ENCODE results near the gene GDPD3. TPM values are rescaled to one million over a fixed set of nuclear protein-coding genes. Genes with fewer than 3 reads are reported as not detected.

Gene GDPD3
- total and polyA plus RNA-seq, 2 of the 13 experiments (the other 11 are each of a cell fraction or from before 2014, with no cell fraction given) = 18.7 to 20.6 TPM

- TF ChIP-seq GATAD2A (CRISPR knock-in tag; IDR thresholded peaks at IDR 0.05) (0 out of 2 replicates have a peak, but pooled peaks have one; percentile 31), LCORL (IDR thresholded peaks at IDR 0.05) (no peak), LCORL (CRISPR knock-in tag; IDR thresholded peaks at IDR 0.05) (peak; percentile 95), TCF7 (IDR thresholded peaks at IDR 0.05; ENCODE audit: low read depth) (no peak), MIER3 (CRISPR knock-in tag; IDR thresholded peaks at IDR 0.05; ENCODE audit: borderline replicate concordance) (peak; percentile 52; the same call in 1 of the 2 replicates), ATF7-NPFF (CRISPR knock-in tag; IDR thresholded peaks at IDR 0.05; ENCODE audit: low read depth) (peak; percentile 67; the same call in 1 of the 2 replicates), KLF6 (CRISPR knock-in tag; IDR thresholded peaks at IDR 0.05) (0 out of 2 replicates have a peak, but pooled peaks have one; percentile 29), SKI (IDR thresholded peaks at IDR 0.05; ENCODE audit: partially characterized antibody) (peak; percentile 46), ZNF580 (CRISPR knock-in tag; IDR thresholded peaks at IDR 0.05; ENCODE audit: borderline replicate concordance, low read depth) (no peak), PHF8 (CRISPR knock-in tag; IDR thresholded peaks at IDR 0.05) (peak; percentile 76), DDIT3 (CRISPR knock-in tag; IDR thresholded peaks at IDR 0.05) (no peak), SNAPC4 (CRISPR knock-in tag; IDR thresholded peaks at IDR 0.05) (no peak; the same call in 1 of the 2 replicates), POLR2AphosphoS2 (IDR thresholded peaks at IDR 0.05; ENCODE audit: low read depth, low read length) (no peak), CREB1 (IDR thresholded peaks at IDR 0.05) (peak; percentile 67; the same call in 1 of the 2 replicates), CREB1 (CRISPR knock-in tag; IDR thresholded peaks at IDR 0.05) (no peak), ZSCAN22 (CRISPR knock-in tag; IDR thresholded peaks at IDR 0.05) (no peak), SMYD3 (CRISPR knock-in tag; IDR thresholded peaks at IDR 0.05) (no peak), ZNF557 (CRISPR knock-in tag; IDR thresholded peaks at IDR 0.05) (no peak; the same call in 1 of the 2 replicates), ZNF678 (CRISPR knock-in tag; IDR thresholded peaks at IDR 0.05) (no peak; the same call in 1 of the 2 replicates), KLF13 (CRISPR knock-in tag; IDR thresholded peaks at IDR 0.05) (no peak), FLYWCH1 (CRISPR knock-in tag; IDR thresholded peaks at IDR 0.05) (no peak), HNRNPLL (IDR thresholded peaks at IDR 0.05; ENCODE audit: low read depth, low read length, poor library complexity, severe bottlenecking) (peak; percentile 50), HNF4G (IDR thresholded peaks at IDR 0.05; ENCODE audit: borderline replicate concordance, low read depth, low read length) (peak; percentile 44; the same call in 1 of the 2 replicates), HNF4G (CRISPR knock-in tag; IDR thresholded peaks at IDR 0.05; ENCODE audit: borderline replicate concordance, low read depth) (no peak), STAG1 (CRISPR knock-in tag; IDR thresholded peaks at IDR 0.05) (peak; percentile 93)
These were observed 21.6 kb downstream of the GDPD3 start, which contains the start of gene TBX6 (continued) for GRCh38 chr16:30091474-30092372.

Data from HepG2 (cell line).